K562 (cell line): Measurements from ENCODE around the gene PHOX2A. TPM values are rescaled to one million over a fixed set of nuclear protein-coding genes. Genes with fewer than 3 reads are reported as not detected.

Experiments
- ATAC-seq: fragments of 200-7000 bp; cut with Tn5 transposase; 3 replicates; pipeline ENCODE4 v1.9.1; 2020; ENCODE audit warnings: moderate library complexity
- BruUV-seq: library from RNA; stranded (reverse); fragments of 400-500 nt; replicated peaks from 2 replicates; lab custom pipeline; 2021; lab: Mats Ljungman, UMichigan
- CTCF ChIA-PET: fragments of 300-600 bp; formaldehyde crosslinking; extraction: SDS; loops from one replicate; lab custom pipeline; 2021; ENCODE audit warnings: low intra/inter-chr PET ratio; lab: Yijun Ruan, JAX
- POLR2A ChIA-PET: fragments of 300-600, 350-650 bp; sonication (Branson Sonifier 250); formaldehyde crosslinking; extraction: SDS; loops from one replicate; lab custom pipeline; 2021; ENCODE audit warnings: antibody characterized with exemption, inconsistent platforms; lab: Yijun Ruan, JAX
- DNase-seq, 4 experiments: peaks; one replicate each; pipeline versions ENCODE4 v3.0.0 to v3.0.0-alpha.2; 2011 to 2018; ENCODE audit warnings: low spot score in 3 of 4, mixed read lengths in 3 of 4; ENCODE audit errors: extremely low read depth in 1 of 4
- FAIRE-seq: peaks from 2 replicates; lab custom pipeline; 2011; peaks lifted over from hg19 to GRCh38; lab: Jason Lieb, UNC
- H2AFZ ChIP-seq: 2 replicates; pipeline ENCODE4 v1.6.0; 2011; ENCODE audit warnings: low read depth, low read length, control low read depth, inconsistent platforms
- H3K27ac ChIP-seq: fragments of 200-600 bp; 3 replicates; pipeline ENCODE4 v1.8.0; 2011; ENCODE audit warnings: low read depth, mild to moderate bottlenecking, control low read depth, inconsistent platforms, low read length, moderate library complexity, mixed read lengths; ENCODE audit errors: extremely low read depth
- H3K27me3 ChIP-seq, 2 experiments: fragments of 300-600 bp in 1 of 2; 2 replicates in 1 of 2; 3 replicates in 1 of 2; pipeline versions ENCODE4 v1.6.0 to v1.8.0; 2011; ENCODE audit warnings: inconsistent platforms in 2 of 2, low read length in 2 of 2, mild to moderate bottlenecking in 1 of 2, mixed read lengths in 1 of 2, moderate library complexity in 1 of 2; ENCODE audit not compliant: control insufficient read depth in 2 of 2, insufficient read depth in 2 of 2
- H3K36me3 ChIP-seq: fragments of 300-600 bp; 3 replicates; pipeline ENCODE4 v1.8.0; 2011; ENCODE audit warnings: mild to moderate bottlenecking, low read length, inconsistent platforms; ENCODE audit not compliant: control insufficient read depth, insufficient read depth
- H3K4me1 ChIP-seq, 2 experiments: fragments of 200-600 bp in 1 of 2; replicated peaks in 1 of 2; 2 replicates in 1 of 2; 3 replicates in 1 of 2; pipeline versions ENCODE4 v1.5.1 to v1.8.0; 2011; ENCODE audit warnings: inconsistent platforms in 2 of 2, low read length in 2 of 2, mild to moderate bottlenecking in 1 of 2, mixed read lengths in 1 of 2, moderate library complexity in 1 of 2; ENCODE audit not compliant: control insufficient read depth in 2 of 2, insufficient read depth in 2 of 2
- H3K4me2 ChIP-seq: 2 replicates; pipeline ENCODE4 v1.6.1; 2011; ENCODE audit warnings: low read length, control low read depth, inconsistent platforms, mixed read lengths; ENCODE audit not compliant: insufficient read depth
- H3K4me3 ChIP-seq: fragments of 200-600 bp; sonication (generic), shearing (Covaris generic); 2 replicates; pipeline ENCODE4 v1.5.1; 2016; ENCODE audit warnings: control low read depth, inconsistent platforms
- H3K79me2 ChIP-seq: fragments of 200-600 bp; 3 replicates; pipeline ENCODE4 v1.8.0; 2011; ENCODE audit warnings: low read length, inconsistent platforms; ENCODE audit not compliant: control insufficient read depth, insufficient read depth
- H3K9ac ChIP-seq, 2 experiments: 2 replicates each; pipeline versions ENCODE4 v1.6.0 to v1.6.1; 2011; ENCODE audit warnings: low read depth in 2 of 2, low read length in 2 of 2, control low read depth in 1 of 2, inconsistent platforms in 1 of 2, mild to moderate bottlenecking in 1 of 2, mixed read lengths in 1 of 2; ENCODE audit not compliant: insufficient read depth in 1 of 2
- H3K9me1 ChIP-seq: one replicate; pipeline ENCODE4 v1.6.0; 2011; ENCODE audit warnings: inconsistent platforms, mild to moderate bottlenecking, low read length, moderate library complexity; ENCODE audit not compliant: control insufficient read depth, insufficient read depth
- H3K9me3 ChIP-seq: replicated peaks from 2 replicates; pipeline ENCODE4 v1.5.1; 2011; ENCODE audit warnings: low read depth, low read length, inconsistent platforms; ENCODE audit not compliant: control insufficient read depth, insufficient read depth
- H4K20me1 ChIP-seq: replicated peaks from 2 replicates; pipeline ENCODE4 v1.6.1; 2011; ENCODE audit warnings: low read length, inconsistent platforms, mixed read lengths; ENCODE audit not compliant: control insufficient read depth, insufficient read depth
- FOXO4 ChIP-seq: fragments of 450-650 bp; formaldehyde crosslinking; IDR thresholded peaks from 2 replicates; pipeline ENCODE4 v1.4.0; 2020; ENCODE audit warnings: mild to moderate bottlenecking, moderate library complexity
- POLR2AphosphoS5 ChIP-seq: IDR thresholded peaks from 2 replicates; pipeline ENCODE4 v1.6.1; 2011; ENCODE audit warnings: mild to moderate bottlenecking, low read depth, low read length, moderate library complexity; ENCODE audit not compliant: control insufficient read depth, insufficient read depth
- POLR2G ChIP-seq: fragments of 200-400 bp; formaldehyde crosslinking; IDR thresholded peaks from 2 replicates; pipeline ENCODE4 v1.6.1; 2017; ENCODE audit warnings: low read depth, mild to moderate bottlenecking, antibody characterized with exemption, low read length, moderate library complexity
- TEAD2 ChIP-seq: fragments of 450-650 bp; IDR thresholded peaks from 2 replicates; pipeline ENCODE4 v1.6.1; 2016; ENCODE audit warnings: missing genetic modification characterization, control low read depth, missing compliant biosample characterization
- WGBS: fragments of 100-300 bp; shearing (Covaris generic); methylation state at CpG from one replicate; pipeline ENCODE4 v1.1.6; 2016; ENCODE audit warnings: low coverage, mixed read lengths; ENCODE audit not compliant: insufficient coverage; ENCODE audit errors: missing lambda C conversion rate; 5-methylcytosine and 5-hydroxymethylcytosine counted together
- in situ Hi-C: fragments of 300-500 bp; cut with MboI; formaldehyde crosslinking; loops from 4 replicates; pipeline ENCODE4 v1.15.0; 2018; ENCODE audit warnings: inconsistent platforms, mixed read lengths
- intact Hi-C: fragments of 100-400 bp; cut with micrococcal nuclease; formaldehyde crosslinking; loops from 2 replicates; pipeline ENCODE4 v1.14.2; 2022
- polyA plus RNA-seq, 8 experiments: library from polyadenylated mRNA; depleted of rRNA in 4 of 8; stranded (reverse) in 5 of 8; unstranded in 3 of 8; fragments of >200 nt; fragmentation: Nextera tagmentation in 2 of 8; fragmentation: Illumina TruSeq in 1 of 8; extraction: Ambion mirVana in 2 of 8; extraction: Trizol in 1 of 8; gene quantifications; 2 replicates each; pipeline versions ENCODE4 v1.2.1 to v1.2.3, GENCODE V29; 2011 to 2014; ENCODE audit warnings: inconsistent platforms in 1 of 8, missing spikeins in 1 of 8
- total RNA-seq, 7 experiments: library from RNA; depleted of rRNA in 6 of 7; stranded (reverse); fragments of >200 nt in 6 of 7; fragmentation: Illumina TruSeq in 2 of 7; extraction: Trizol in 2 of 7; gene quantifications; 2 replicates each; pipeline versions ENCODE4 v1.2.1 to v1.2.3, GENCODE V29; 2011 to 2021; ENCODE audit warnings: low replicate concordance in 1 of 7

Gene PHOX2A
- total and polyA plus RNA-seq, 9 of the 15 experiments (the other 6 are each of a cell fraction or from before 2014, with no cell fraction given), result not detected

- TF ChIP-seq POLR2AphosphoS5 (no peak), FOXO4 (CRISPR knock-in tag) (no peak)
Measured at GRCh38 chr11:72244060-72244360, at the start of gene PHOX2A (continued).

GRCh38 chr11:72293391-72293790 lies 49.4 kb upstream of the PHOX2A start:
- DNase-seq, result no peak
- Histone ChIP-seq H2AFZ (no peak overlapping the region), H3K27ac (no peak overlapping the region), H3K4me2 (no peak overlapping the region), H3K9me3 (no peaks in the 10 kb centered on the region), H4K20me1 (no peaks in the 10 kb centered on the region), H3K9me1 (no peaks in the 10 kb centered on the region), H3K36me3 (peaks cover 30% of the 10 kb centered on the region; the same call in 2 of the 3 replicates), H3K4me1 (0 out of 5 replicates have a peak, but pooled peaks cover 0 to 3% of the 10 kb centered on the region in 2 experiments), H3K9ac (no peak overlapping the region), H3K4me3 (no peak overlapping the region), H3K27me3 (no peaks in the 10 kb centered on the region), H3K79me2 (no peaks in the 10 kb centered on the region)
- ChIA-PET POLR2A (interaction anchor here (0.6 to 1.3 kb wide), 3 partner anchors 10 to 181 kb away, joined by 3 read pairs; no protein-coding TSS in a partner anchor), CTCF (no interaction called here)
- no peak for ATAC-seq
- intact Hi-C loops, result loop anchor here (5.0 kb wide), 1 partner anchor 139 kb away; the partner anchor contains the start of gene CLPB
- TSS peak; percentile 32 for BruUV-seq
- 89% methylated on average over 14 of the region's 14 CpGs for WGBS
- in situ Hi-C loops, result no loop called here
- no peak for FAIRE-seq
- TF ChIP-seq TEAD2 (no peak), POLR2G (peak; percentile 23; the same call in 1 of the 2 replicates)
